Colonic mucosa (tissue), 4 donors: ENCODE results near the gene WNT7B. TPM values are rescaled to one million over a fixed set of nuclear protein-coding genes. Genes with fewer than 3 reads are reported as not detected.

ENCODE experiments used
- DNase-seq: peaks from one replicate; pipeline ENCODE4 v3.0.0-alpha.2; 2020
- H3K27ac ChIP-seq: fragments of 200-600 bp; one replicate; pipeline ENCODE4 v1.8.0; 2021
- H3K27me3 ChIP-seq: fragments of 200-600 bp; one replicate; pipeline ENCODE4 v1.8.0; 2021
- H3K36me3 ChIP-seq: fragments of 200-600 bp; one replicate; pipeline ENCODE4 v1.8.0; 2021
- H3K4me1 ChIP-seq: fragments of 200-600 bp; one replicate; pipeline ENCODE4 v1.8.0; 2021; ENCODE audit warnings: mild to moderate bottlenecking
- H3K4me3 ChIP-seq: fragments of 200-600 bp; one replicate; pipeline ENCODE4 v1.8.0; 2021
- H3K9ac ChIP-seq, 2 donors: one replicate each; pipeline ENCODE4 v1.7.0; 2013; ENCODE audit warnings: control low read depth in 2 of 2, low read depth in 2 of 2, low read length in 2 of 2
- H3K9me3 ChIP-seq: fragments of 200-600 bp; one replicate; pipeline ENCODE4 v1.8.0; 2021
- CTCF ChIP-seq: fragments of 200-600 bp; IDR thresholded peaks from one replicate; pipeline ENCODE4 v1.8.0; 2022; ENCODE audit warnings: antibody characterized with exemption, mild to moderate bottlenecking
- intact Hi-C: fragments of 100-400 bp; cut with DNase I; formaldehyde crosslinking; loops from one replicate; pipeline ENCODE4 v1.14.1; 2022
- total RNA-seq, 2 donors: library from RNA; stranded (reverse); fragmentation: NEBNext Ultra II Directional in 1 of 2; extraction: Animal tissue kit (Norgen Biotek cat#: 25700) in 1 of 2; gene quantifications; one replicate each; pipeline ENCODE4 v1.2.1, GENCODE V29; 2021
- donor health status: healthy.
- donor health status: DM: no; HTN: no; CAD: no.
- donor health status: DM: no; HTN: no; CAD: no.

The WNT7B gene
- total RNA-seq, 2 donors from 2014 or later, result 0.12 TPM; not detected in 1

GRCh38 chr22:45995405-45996101 is 18.6 kb upstream of the WNT7B start:
- no peaks in the 10 kb centered on the region for H3K9me3 ChIP-seq
- H3K36me3 ChIP-seq, result no peaks in the 10 kb centered on the region
- no peak overlapping the region for H3K4me3 ChIP-seq
- H3K27ac ChIP-seq, result no peak overlapping the region
- no peaks in the 10 kb centered on the region for H3K27me3 ChIP-seq
- intact Hi-C loops, result no loop called here
- H3K9ac ChIP-seq, result peak overlapping the region in 1 of 2 donors; percentile 21
- TF ChIP-seq CTCF, result no peak
- no peak for DNase-seq
- peaks cover 11% of the 10 kb centered on the region for H3K4me1 ChIP-seq

GRCh38 chr22:45994491-45995404 is 17.8 kb upstream of the WNT7B start:
- H3K27me3 ChIP-seq, result no peaks in the 10 kb centered on the region
- no peak overlapping the region for H3K27ac ChIP-seq
- DNase-seq, result peak; percentile 88
- intact Hi-C loops, result loop anchor here (5.0 kb wide), 1 partner anchor 323 kb away; no protein-coding TSS in a partner anchor
- H3K36me3 ChIP-seq, result no peaks in the 10 kb centered on the region
- H3K9me3 ChIP-seq, result no peaks in the 10 kb centered on the region
- TF ChIP-seq CTCF, result peak; percentile 99
- H3K4me1 ChIP-seq, result peaks cover 11% of the 10 kb centered on the region
- H3K4me3 ChIP-seq, result no peak overlapping the region
- H3K9ac ChIP-seq, result no peak overlapping the region

- Histone ChIP-seq H3K27me3 (no peaks in the 10 kb centered on the region), H3K4me3 (no peak overlapping the region), H3K36me3 (no peaks in the 10 kb centered on the region), H3K9me3 (no peaks in the 10 kb centered on the region), H3K4me1 (peaks cover 11% of the 10 kb centered on the region), H3K27ac (no peak overlapping the region), H3K9ac (no peak overlapping the region)
- no peak for TF ChIP-seq CTCF
- intact Hi-C loops, result loop anchor here (5.0 kb wide), 1 partner anchor 323 kb away; no protein-coding TSS in a partner anchor
- no peak for DNase-seq
Measured at GRCh38 chr22:45993841-45994240, 16.9 kb upstream of the WNT7B start.

GRCh38 chr22:45993143-45993692 is 16.3 kb upstream of the WNT7B start:
- no peak overlapping the region for H3K9ac ChIP-seq
- H3K4me3 ChIP-seq, result no peak overlapping the region
- no peak overlapping the region for H3K27ac ChIP-seq
- no peaks in the 10 kb centered on the region for H3K9me3 ChIP-seq
- no peak for DNase-seq
- H3K27me3 ChIP-seq, result no peaks in the 10 kb centered on the region
- TF ChIP-seq CTCF, result no peak
- no peaks in the 10 kb centered on the region for H3K36me3 ChIP-seq
- intact Hi-C loops, result loop anchor here (5.0 kb wide), 1 partner anchor 324 kb away; no protein-coding TSS in a partner anchor
- peaks cover 11% of the 10 kb centered on the region for H3K4me1 ChIP-seq

GRCh38 chr22:45992737-45993136 is 15.8 kb upstream of the WNT7B start:
- Histone ChIP-seq H3K36me3 (no peaks in the 10 kb centered on the region), H3K9ac (no peak overlapping the region), H3K27ac (no peak overlapping the region), H3K9me3 (no peaks in the 10 kb centered on the region), H3K27me3 (no peaks in the 10 kb centered on the region), H3K4me3 (no peak overlapping the region), H3K4me1 (peaks cover 11% of the 10 kb centered on the region)
- intact Hi-C loops, result loop anchor here (5.0 kb wide), 1 partner anchor 325 kb away; no protein-coding TSS in a partner anchor
- DNase-seq, result no peak
- no peak for TF ChIP-seq CTCF
